GM23338 (cell line): ENCODE measurements around the gene C1orf198. TPM values are rescaled to one million over a fixed set of nuclear protein-coding genes. Genes with fewer than 3 reads are reported as not detected.

Source experiments
- ATAC-seq: fragments of 200-7000 bp; cut with Tn5 transposase; 3 replicates; pipeline ENCODE4 v1.9.1; 2020
- DNase-seq: peaks from one replicate; pipeline ENCODE4 v3.0.0-alpha.2; 2015; ENCODE audit warnings: low spot score
- H2AFZ ChIP-seq: fragments of 200-600 bp; sonication (generic); 2 replicates; pipeline ENCODE4 v1.8.0; 2016; ENCODE audit warnings: antibody characterized with exemption, mild to moderate bottlenecking, moderate library complexity
- H3F3A ChIP-seq: fragments of 200-600 bp; sonication (generic); replicated peaks from 2 replicates; pipeline ENCODE4 v1.8.0; 2017; ENCODE audit warnings: antibody characterized with exemption, mixed run types, low read depth
- H3K27ac ChIP-seq: fragments of 200-600 bp; sonication (generic); 2 replicates; pipeline ENCODE4 v1.6.1; 2016; ENCODE audit warnings: low read depth
- H3K27me3 ChIP-seq: fragments of 200-600 bp; sonication (generic); 2 replicates; pipeline ENCODE4 v1.8.0; 2016; ENCODE audit warnings: mild to moderate bottlenecking, mixed run types, moderate library complexity; ENCODE audit not compliant: insufficient read depth
- H3K36me3 ChIP-seq: fragments of 200-600 bp; sonication (generic); 2 replicates; pipeline ENCODE4 v1.8.0; 2016; ENCODE audit warnings: mild to moderate bottlenecking; ENCODE audit not compliant: insufficient read depth
- H3K4me1 ChIP-seq: fragments of 200-600 bp; sonication (generic); 2 replicates; pipeline ENCODE4 v1.8.0; 2016; ENCODE audit warnings: mild to moderate bottlenecking, moderate library complexity; ENCODE audit not compliant: insufficient read depth
- H3K4me2 ChIP-seq: fragments of 200-600 bp; sonication (generic); 2 replicates; pipeline ENCODE4 v1.7.1; 2017; ENCODE audit warnings: mixed run types
- H3K4me3 ChIP-seq: fragments of 200-600 bp; sonication (generic); 2 replicates; pipeline ENCODE4 v1.6.1; 2016; ENCODE audit warnings: mixed run types
- H3K79me2 ChIP-seq: fragments of 200-600 bp; sonication (generic); replicated peaks from 2 replicates; pipeline ENCODE4 v1.8.0; 2017; ENCODE audit warnings: mild to moderate bottlenecking; ENCODE audit not compliant: insufficient read depth
- H3K9me2 ChIP-seq: fragments of 200-600 bp; sonication (generic); 2 replicates; pipeline ENCODE4 v1.8.0; 2017; ENCODE audit not compliant: insufficient read depth
- H4K20me1 ChIP-seq: fragments of 200-600 bp; sonication (generic); replicated peaks from 2 replicates; pipeline ENCODE4 v1.8.0; 2017; ENCODE audit warnings: mild to moderate bottlenecking; ENCODE audit not compliant: insufficient read depth
- H3K27ac Mint-ChIP-seq: 2 replicates; pipeline ENCODE4 v1.8.0; 2020; ENCODE audit warnings: inconsistent platforms, mild to moderate bottlenecking, moderate library complexity, mixed read lengths
- H3K27me3 Mint-ChIP-seq: 3 replicates; pipeline ENCODE4 v1.8.0; 2022; ENCODE audit warnings: low read depth, mild to moderate bottlenecking, moderate library complexity, mixed read lengths, inconsistent platforms; ENCODE audit not compliant: insufficient read depth, poor library complexity
- H3K36me3 Mint-ChIP-seq: 3 replicates; pipeline ENCODE4 v1.8.0; 2021; ENCODE audit warnings: low read depth, mild to moderate bottlenecking, inconsistent platforms, moderate library complexity, mixed read lengths
- H3K4me1 Mint-ChIP-seq: 3 replicates; pipeline ENCODE4 v1.8.0; 2020; ENCODE audit warnings: mild to moderate bottlenecking, inconsistent platforms, mixed read lengths
- H3K4me3 Mint-ChIP-seq: 3 replicates; pipeline ENCODE4 v1.8.0; 2021; ENCODE audit warnings: moderate library complexity, mild to moderate bottlenecking, inconsistent platforms, mixed read lengths
- H3K9me3 Mint-ChIP-seq: 3 replicates; pipeline ENCODE4 v1.8.0; 2020; ENCODE audit warnings: moderate library complexity, mild to moderate bottlenecking, inconsistent platforms, mixed read lengths
- CREB1 ChIP-seq: fragments of 250-450 bp; sonication (Bioruptor Pico); IDR thresholded peaks from 2 replicates; pipeline ENCODE4 v1.5.0; 2020; ENCODE audit warnings: low read depth, mild to moderate bottlenecking, moderate library complexity
- CTCF ChIP-seq, 2 experiments: fragments of 200-600 bp in 1 of 2; sonication (generic) in 1 of 2; conservative IDR thresholded peaks; 2 replicates each; pipeline versions ENCODE4 v1.5.1 to v1.6.1; 2016 to 2017; ENCODE audit warnings: antibody characterized with exemption in 2 of 2, low read depth in 2 of 2, mild to moderate bottlenecking in 2 of 2, moderate library complexity in 1 of 2
- ETS1 ChIP-seq: IDR thresholded peaks from 2 replicates; pipeline ENCODE4 v1.6.1; 2016; ENCODE audit warnings: antibody characterized with exemption
- EZH2 ChIP-seq: fragments of 200-600 bp; sonication (generic); IDR thresholded peaks from one replicate; pipeline ENCODE4 v1.8.0; 2017; ENCODE audit warnings: antibody characterized with exemption, mild to moderate bottlenecking, low read depth; ENCODE audit not compliant: unreplicated experiment
- EZH2phosphoT487 ChIP-seq: fragments of 200-600 bp; sonication (generic); IDR thresholded peaks from one replicate; pipeline ENCODE4 v1.8.1; 2018; ENCODE audit warnings: antibody characterized with exemption; ENCODE audit not compliant: unreplicated experiment
- JUNB ChIP-seq: IDR thresholded peaks from one replicate; pipeline ENCODE4 v1.6.1; 2016; ENCODE audit warnings: antibody characterized with exemption; ENCODE audit not compliant: unreplicated experiment
- POLR2AphosphoS5 ChIP-seq: IDR thresholded peaks from 2 replicates; pipeline ENCODE4 v1.6.1; 2016; ENCODE audit warnings: antibody characterized with exemption, low read depth
- REST ChIP-seq: IDR thresholded peaks from one replicate; pipeline ENCODE4 v1.6.1; 2018; ENCODE audit warnings: antibody characterized with exemption; ENCODE audit not compliant: unreplicated experiment
- STAT1 ChIP-seq: IDR thresholded peaks from one replicate; pipeline ENCODE4 v1.6.1; 2016; ENCODE audit warnings: antibody characterized with exemption; ENCODE audit not compliant: unreplicated experiment
- ZNF114 ChIP-seq: fragments of 250-450 bp; sonication (Bioruptor Pico); IDR thresholded peaks from 2 replicates; pipeline ENCODE4 v1.5.0; 2020; ENCODE audit warnings: mild to moderate bottlenecking, moderate library complexity
- ZNF331 ChIP-seq: fragments of 250-450 bp; sonication (Bioruptor Pico); IDR thresholded peaks from 2 replicates; pipeline ENCODE4 v1.5.0; 2020; ENCODE audit warnings: low read depth, mild to moderate bottlenecking, moderate library complexity
- polyA plus RNA-seq: library from polyadenylated mRNA; unstranded; fragments of >200 nt; fragmentation: Nextera tagmentation; extraction: Ambion mirVana; gene quantifications from 2 replicates; pipeline ENCODE4 v1.2.1, GENCODE V29; 2016
- total RNA-seq: library from RNA; depleted of rRNA; stranded (reverse); fragments of >200 nt; shearing (Covaris generic); gene quantifications from 2 replicates; pipeline ENCODE4 v1.2.3, GENCODE V29; 2014

C1orf198 gene
- total and polyA plus RNA-seq, 2 experiments from 2014 or later = 14.9 to 46.6 TPM

- Histone ChIP-seq H3K27ac (no peak overlapping the region), H4K20me1 (no peaks in the 10 kb centered on the region), H3K36me3 (no peaks in the 10 kb centered on the region), H3K4me3 (no peak overlapping the region), H3K79me2 (no peaks in the 10 kb centered on the region), H3K4me1 (no peaks in the 10 kb centered on the region), H3K9me2 (no peaks in the 10 kb centered on the region), H2AFZ (no peak overlapping the region), H3K4me2 (no peak overlapping the region), H3K27me3 (no peaks in the 10 kb centered on the region), H3F3A (no peaks in the 10 kb centered on the region)
- no peak for TF ChIP-seq EZH2phosphoT487
- TF ChIP-seq CTCF (conservative IDR thresholded peaks at IDR 0.05; ENCODE audit: low read depth in 2 of 2) = no peak
- no peak for TF ChIP-seq ETS1
- no peak for TF ChIP-seq ZNF331 (CRISPR knock-in tag)
- TF ChIP-seq STAT1 = no peak
- no peak for TF ChIP-seq CREB1 (CRISPR knock-in tag)
- no peak overlapping the region; the same call in 2 of the 3 replicates for H3K4me3 Mint-ChIP-seq
- DNase-seq = no peak
- H3K27me3 Mint-ChIP-seq = peaks cover 6% of the 10 kb centered on the region
- no peak overlapping the region for H3K27ac Mint-ChIP-seq
- 0 out of 3 replicates have a peak, but pooled peaks cover 6% of the 10 kb centered on the region for H3K36me3 Mint-ChIP-seq
- no peak for ATAC-seq
- peaks cover 32% of the 10 kb centered on the region for H3K4me1 Mint-ChIP-seq
- H3K9me3 Mint-ChIP-seq = no peaks in the 10 kb centered on the region; the same call in 2 of the 3 replicates
Measured at GRCh38 chr1:230878591-230878990, 10.3 kb upstream of the C1orf198 start.

GRCh38 chr1:230877924-230878590, 9.7 kb upstream of the C1orf198 start:
- H3K4me2 ChIP-seq = no peak overlapping the region
- H3K79me2 ChIP-seq = no peaks in the 10 kb centered on the region
- no peak overlapping the region for H3K4me3 Mint-ChIP-seq
- DNase-seq = no peak
- H3K4me3 ChIP-seq = no peak overlapping the region
- H3F3A ChIP-seq = no peaks in the 10 kb centered on the region
- H3K4me1 ChIP-seq = no peaks in the 10 kb centered on the region
- peaks cover 6% of the 10 kb centered on the region for H3K27me3 Mint-ChIP-seq
- no peaks in the 10 kb centered on the region for H3K27me3 ChIP-seq
- peaks cover 31% of the 10 kb centered on the region for H3K4me1 Mint-ChIP-seq
- no peaks in the 10 kb centered on the region for H3K36me3 ChIP-seq
- H3K9me3 Mint-ChIP-seq = no peaks in the 10 kb centered on the region; the same call in 2 of the 3 replicates
- no peak for ATAC-seq
- H2AFZ ChIP-seq = no peak overlapping the region
- 0 out of 3 replicates have a peak, but pooled peaks cover 6% of the 10 kb centered on the region for H3K36me3 Mint-ChIP-seq
- no peaks in the 10 kb centered on the region for H4K20me1 ChIP-seq
- no peak overlapping the region for H3K27ac ChIP-seq
- no peak overlapping the region for H3K27ac Mint-ChIP-seq
- no peaks in the 10 kb centered on the region for H3K9me2 ChIP-seq
- TF ChIP-seq ZNF114 (CRISPR knock-in tag) (no peak), ZNF331 (CRISPR knock-in tag) (no peak), EZH2 (no peak), ETS1 (no peak), JUNB (no peak), POLR2AphosphoS5 (no peak), STAT1 (no peak), REST (no peak), CREB1 (CRISPR knock-in tag) (no peak), EZH2phosphoT487 (no peak), CTCF (conservative IDR thresholded peaks at IDR 0.05; ENCODE audit: low read depth in 2 of 2) (no peak)
